Activated T-cell treated with anti-CD3 and anti-CD28 coated beads, Interleukin-2, amount 50 U/mL, for 72 hours (primary cell): ENCODE data around the gene CTXND2. TPM values are rescaled to one million over a fixed set of nuclear protein-coding genes. Genes with fewer than 3 reads are reported as not detected.

Source experiments
- ATAC-seq, 2 donors: fragments of 150-1000 bp; cut with Tn5 transposase; replicated peaks in 1 of 2; 2 replicates each; pipeline ENCODE4 v1.10.0; 2021; ENCODE audit warnings: moderate library complexity in 2 of 2, mild to moderate bottlenecking in 1 of 2
- DNase-seq, 2 donors: peaks; one replicate each; pipeline ENCODE4 v3.0.0; 2021 to 2022; ENCODE audit warnings: mixed read lengths in 1 of 2
- H3K27ac Mint-ChIP-seq: one replicate; pipeline ENCODE4 v1.8.0; 2022; ENCODE audit warnings: mild to moderate bottlenecking, moderate library complexity, mixed read lengths
- H3K27me3 Mint-ChIP-seq: one replicate; pipeline ENCODE4 v1.8.0; 2022; ENCODE audit warnings: low read depth, mixed read lengths
- H3K36me3 Mint-ChIP-seq, 2 donors: one replicate each; pipeline ENCODE4 v1.8.0; 2022; ENCODE audit warnings: mixed read lengths in 2 of 2, mild to moderate bottlenecking in 1 of 2; ENCODE audit not compliant: insufficient read depth in 2 of 2
- H3K4me1 Mint-ChIP-seq: one replicate; pipeline ENCODE4 v1.8.0; 2022; ENCODE audit warnings: low read depth, mixed read lengths
- H3K4me3 Mint-ChIP-seq, 2 donors: one replicate each; pipeline ENCODE4 v1.8.0; 2022; ENCODE audit warnings: mild to moderate bottlenecking in 2 of 2, mixed read lengths in 2 of 2, moderate library complexity in 2 of 2
- H3K9me3 Mint-ChIP-seq, 2 donors: one replicate each; pipeline ENCODE4 v1.8.0; 2022; ENCODE audit warnings: mixed read lengths in 2 of 2
- total RNA-seq, 2 donors: library from RNA; stranded (reverse); gene quantifications; one replicate each; pipeline ENCODE4 v1.2.3, GENCODE V29; 2022

CTXND2 gene
- total RNA-seq, 2 donors from 2014 or later = not detected

DNA sequence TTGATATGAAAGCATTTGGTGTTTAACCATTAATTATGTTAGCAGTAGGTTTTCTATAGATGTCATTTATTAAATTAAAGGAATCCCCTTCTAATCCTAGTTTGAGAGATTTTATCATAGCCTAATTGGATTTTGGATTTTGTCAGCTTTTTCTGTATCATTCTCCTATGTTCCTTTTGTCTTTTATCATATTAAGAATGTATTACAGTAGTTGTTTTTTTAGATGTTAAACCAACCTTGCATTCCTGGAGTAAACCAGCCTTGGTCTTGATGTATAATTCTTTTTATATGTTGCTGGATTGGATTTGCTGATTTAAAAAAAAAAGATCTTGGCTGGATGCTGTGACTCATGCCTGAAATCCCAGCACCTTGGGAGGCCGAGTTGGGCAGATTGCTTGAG is 44.8 kb downstream of the CTXND2 start:
- DNase-seq (no peak), ATAC-seq (no peak)
- Mint-ChIP-seq H3K36me3 (peaks cover 27 to 57% of the 10 kb centered on the region in 2 donors), H3K9me3 (peaks cover 0 to 2% of the 10 kb centered on the region in 2 donors), H3K27ac (peak overlapping the region; percentile 15), H3K4me1 (peaks cover 26% of the 10 kb centered on the region), H3K27me3 (no peaks in the 10 kb centered on the region), H3K4me3 (no peak overlapping the region)

- peak overlapping the region; percentile 68 for H3K27ac Mint-ChIP-seq
- DNase-seq (no peak), ATAC-seq (no peak)
- no peaks in the 10 kb centered on the region for H3K27me3 Mint-ChIP-seq
- H3K4me3 Mint-ChIP-seq = no peak overlapping the region
- H3K4me1 Mint-ChIP-seq = no peaks in the 10 kb centered on the region
- no peaks in the 10 kb centered on the region for H3K9me3 Mint-ChIP-seq
- peaks cover 8 to 21% of the 10 kb centered on the region in 2 donors for H3K36me3 Mint-ChIP-seq
Observed at GRCh38 chr1:150944856-150945255, 57.9 kb downstream of the CTXND2 start.

GRCh38 chr1:150954708-150955107 is 67.8 kb downstream of the CTXND2 start:
- Mint-ChIP-seq H3K4me3 (no peak overlapping the region), H3K9me3 (no peaks in the 10 kb centered on the region), H3K36me3 (peaks cover 13 to 39% of the 10 kb centered on the region in 2 donors), H3K4me1 (peaks cover 8% of the 10 kb centered on the region), H3K27me3 (no peaks in the 10 kb centered on the region), H3K27ac (peak overlapping the region; percentile 27)
- DNase-seq (no peak), ATAC-seq (no peak)

- H3K36me3 Mint-ChIP-seq = peaks cover 13 to 43% of the 10 kb centered on the region in 2 donors
- DNase-seq (no peak), ATAC-seq (no peak)
- H3K27ac Mint-ChIP-seq = peak overlapping the region; percentile 55
- peaks cover 8% of the 10 kb centered on the region for H3K4me1 Mint-ChIP-seq
- H3K4me3 Mint-ChIP-seq = no peak overlapping the region
- no peaks in the 10 kb centered on the region for H3K9me3 Mint-ChIP-seq
- no peaks in the 10 kb centered on the region for H3K27me3 Mint-ChIP-seq
Observed at GRCh38 chr1:150955280-150955679, 68.3 kb downstream of the CTXND2 start.

DNA sequence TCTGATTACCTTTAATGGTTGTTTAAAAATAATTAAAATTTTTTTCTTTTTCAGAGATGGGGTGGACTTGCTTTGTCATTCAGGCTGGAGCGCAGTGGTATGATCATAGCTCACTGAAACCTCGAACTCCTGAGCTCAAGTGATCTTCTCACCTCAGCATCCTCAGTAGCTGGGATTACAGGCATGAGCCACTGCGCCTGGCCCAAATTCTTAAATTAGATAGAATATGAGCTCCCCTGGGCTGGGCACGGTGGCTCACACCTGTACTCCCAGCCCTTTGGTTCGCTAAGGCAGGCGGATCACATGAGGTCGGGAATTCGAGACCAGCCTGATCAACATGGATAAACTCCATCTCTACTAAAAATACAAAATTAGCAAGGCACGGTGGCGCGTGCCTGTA is 70.7 kb downstream of the CTXND2 start:
- H3K27ac Mint-ChIP-seq = no peak overlapping the region
- ATAC-seq = no peak
- DNase-seq = no peak
- peaks cover 8% of the 10 kb centered on the region for H3K4me1 Mint-ChIP-seq
- H3K4me3 Mint-ChIP-seq = no peak overlapping the region
- H3K36me3 Mint-ChIP-seq = peaks cover 9 to 34% of the 10 kb centered on the region in 2 donors
- H3K9me3 Mint-ChIP-seq = no peaks in the 10 kb centered on the region
- no peaks in the 10 kb centered on the region for H3K27me3 Mint-ChIP-seq

- H3K27ac Mint-ChIP-seq = no peak overlapping the region
- ATAC-seq = no peak
- peaks cover 6 to 36% of the 10 kb centered on the region in 2 donors for H3K36me3 Mint-ChIP-seq
- DNase-seq = no peak
- peaks cover 8% of the 10 kb centered on the region for H3K4me1 Mint-ChIP-seq
- H3K9me3 Mint-ChIP-seq = no peaks in the 10 kb centered on the region
- H3K27me3 Mint-ChIP-seq = no peaks in the 10 kb centered on the region
- no peak overlapping the region for H3K4me3 Mint-ChIP-seq
Observed at GRCh38 chr1:150960646-150961045, 73.7 kb downstream of the CTXND2 start.

DNA sequence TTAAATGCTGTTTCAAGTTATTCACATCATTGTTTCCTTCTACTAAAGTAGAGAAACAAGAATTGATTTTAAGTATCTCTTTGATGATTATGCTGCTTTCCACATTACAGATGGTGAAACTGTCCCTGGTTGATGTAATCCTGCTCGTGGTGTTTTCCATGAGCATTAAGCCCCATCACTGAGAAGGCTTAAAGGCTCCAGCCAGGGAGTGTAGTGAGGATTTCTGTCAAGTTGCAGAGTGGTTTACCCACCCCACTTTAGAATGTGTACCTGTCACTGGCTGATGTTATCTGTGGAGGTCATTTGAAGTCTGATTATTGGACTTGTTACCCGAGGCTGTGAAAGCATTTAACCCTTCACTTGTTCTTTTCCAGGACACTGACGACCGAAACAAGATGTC is 74.8 kb downstream of the CTXND2 start:
- ATAC-seq = peak; percentile 15 to 41
- Mint-ChIP-seq H3K27ac (peak overlapping the region; percentile 51), H3K9me3 (no peaks in the 10 kb centered on the region)

More for the DNA sequence above, 74.8 kb downstream of the CTXND2 start:
- no peak for DNase-seq
- H3K27me3 Mint-ChIP-seq = no peaks in the 10 kb centered on the region
- peaks cover 6% of the 10 kb centered on the region for H3K4me1 Mint-ChIP-seq
- H3K36me3 Mint-ChIP-seq = peaks cover 10 to 41% of the 10 kb centered on the region in 2 donors
- H3K4me3 Mint-ChIP-seq = no peak overlapping the region

Other genes starting within 250 kb of the CTXND2 start
- gene GOLPH3L, start 190.0 kb upstream of the CTXND2 start, total RNA-seq = 10 to 100 TPM; 32.0 to 32.3 TPM
- gene HORMAD1, start 166.2 kb upstream of the CTXND2 start, total RNA-seq = under 1 TPM in 1 of 2 donors, not detected in 1; 0.19 TPM
- 10 to 100 TPM; 47.1 to 70.8 TPM for gene CTSS, start 121.4 kb upstream of the CTXND2 start, total RNA-seq
- gene CTSK, start 78.9 kb upstream of the CTXND2 start, total RNA-seq = 1 to 10 TPM; 8.3 to 9.7 TPM
- gene ARNT, start 10.5 kb upstream of the CTXND2 start, total RNA-seq = 10 to 100 TPM; 39.4 to 43.2 TPM
- 10 to 100 TPM; 60.4 to 70.1 TPM for gene SETDB1, start 39.2 kb downstream of the CTXND2 start, total RNA-seq
- gene CERS2, start 87.7 kb downstream of the CTXND2 start, total RNA-seq = 100 to 1,000 TPM; 184 to 185 TPM
- under 1 TPM in 1 of 2 donors, not detected in 1; 0.21 TPM for gene ANXA9, start 95.2 kb downstream of the CTXND2 start, total RNA-seq
- gene MINDY1, start 119.8 kb downstream of the CTXND2 start, total RNA-seq = 10 to 100 TPM; 10.9 to 11.9 TPM
- gene PRUNE1, start 121.3 kb downstream of the CTXND2 start, total RNA-seq = 10 to 100 TPM; 18.1 to 20.1 TPM
- gene BNIPL, start 149.4 kb downstream of the CTXND2 start, total RNA-seq = 1 to 10 TPM; 2.8 to 5.3 TPM
- 1 to 10 TPM; 2.1 to 3.1 TPM for gene C1orf56, start 160.6 kb downstream of the CTXND2 start, total RNA-seq
- gene CDC42SE1, start 172.5 kb downstream of the CTXND2 start, total RNA-seq = 100 to 1,000 TPM; 210 to 220 TPM
- gene MLLT11, start 173.3 kb downstream of the CTXND2 start, total RNA-seq = 1 to 10 TPM; 5.3 to 5.6 TPM
- 10 to 100 TPM; 22.7 to 29.1 TPM for gene GABPB2, start 183.6 kb downstream of the CTXND2 start, total RNA-seq